NB4 (cell line): Measurements from ENCODE around the gene MIGA2.

Experiments
- DNase-seq: peaks from one replicate; pipeline ENCODE4 v3.0.0; 2010; ENCODE audit warnings: low read depth
- H3K4me3 ChIP-seq: one replicate; pipeline ENCODE4 v1.5.1; 2011; ENCODE audit warnings: mild to moderate bottlenecking, low read depth, low read length, moderate library complexity
- MYC ChIP-seq: IDR thresholded peaks from 2 replicates; pipeline ENCODE4 v1.6.1; 2011; ENCODE audit warnings: low read depth, low read length
- POLR2A ChIP-seq: IDR thresholded peaks from 2 replicates; pipeline ENCODE4 v1.6.1; 2011; ENCODE audit warnings: mild to moderate bottlenecking; ENCODE audit not compliant: insufficient read length; ENCODE audit errors: extremely low read depth
- TF ChIP-seq, protein P1 (sequence below): IDR thresholded peaks from one replicate; pipeline ENCODE4 v1.5.1; 2012; ENCODE audit warnings: low read depth, low read length
- TF ChIP-seq, protein P2 (sequence below): IDR thresholded peaks from 2 replicates; pipeline ENCODE4 v1.6.1; 2011; ENCODE audit warnings: low read depth, low read length

MIGA2 gene

DNA sequence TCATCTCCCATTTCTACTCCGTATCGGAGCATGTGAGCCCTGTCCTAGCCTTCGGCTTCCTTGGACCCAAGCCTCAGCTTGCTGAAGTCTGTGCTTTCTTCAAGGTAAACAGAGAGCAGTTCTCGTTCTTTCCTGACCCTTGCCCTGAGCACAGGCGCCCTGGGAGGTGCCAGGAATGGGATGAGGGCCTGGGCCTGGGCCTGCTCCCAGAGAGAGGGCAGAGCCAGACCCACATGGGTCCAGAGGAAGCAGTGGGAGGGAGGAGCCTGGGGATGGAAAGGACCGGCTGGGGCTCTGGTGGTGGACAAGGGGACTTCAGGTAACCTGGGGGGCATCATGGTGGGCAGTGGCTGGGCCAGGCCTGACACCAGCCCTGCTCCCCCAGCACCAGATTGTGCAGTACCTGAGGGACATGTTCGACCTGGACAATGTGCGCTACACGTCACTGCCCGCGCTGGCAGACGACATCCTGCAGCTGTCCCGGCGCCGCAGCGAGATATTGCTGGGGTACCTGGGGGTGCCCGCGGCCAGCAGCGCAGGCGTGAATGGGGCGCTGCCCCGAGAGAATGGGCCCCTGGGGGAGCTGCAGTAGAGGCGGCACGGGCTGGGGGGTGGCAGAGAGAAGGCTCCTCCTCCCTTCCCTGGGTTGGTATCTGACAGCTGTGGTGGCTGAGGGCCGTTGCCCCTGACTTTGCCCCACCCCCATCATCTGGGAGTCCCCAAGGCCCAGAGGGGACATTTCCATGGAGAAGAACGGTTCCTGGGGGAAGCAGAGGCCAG, 33.6 kb downstream of the MIGA2 start:
- no peak for DNase-seq
- TF ChIP-seq MYC (no peak), POLR2A (no peak)
- TF ChIP-seq, protein P1, sequence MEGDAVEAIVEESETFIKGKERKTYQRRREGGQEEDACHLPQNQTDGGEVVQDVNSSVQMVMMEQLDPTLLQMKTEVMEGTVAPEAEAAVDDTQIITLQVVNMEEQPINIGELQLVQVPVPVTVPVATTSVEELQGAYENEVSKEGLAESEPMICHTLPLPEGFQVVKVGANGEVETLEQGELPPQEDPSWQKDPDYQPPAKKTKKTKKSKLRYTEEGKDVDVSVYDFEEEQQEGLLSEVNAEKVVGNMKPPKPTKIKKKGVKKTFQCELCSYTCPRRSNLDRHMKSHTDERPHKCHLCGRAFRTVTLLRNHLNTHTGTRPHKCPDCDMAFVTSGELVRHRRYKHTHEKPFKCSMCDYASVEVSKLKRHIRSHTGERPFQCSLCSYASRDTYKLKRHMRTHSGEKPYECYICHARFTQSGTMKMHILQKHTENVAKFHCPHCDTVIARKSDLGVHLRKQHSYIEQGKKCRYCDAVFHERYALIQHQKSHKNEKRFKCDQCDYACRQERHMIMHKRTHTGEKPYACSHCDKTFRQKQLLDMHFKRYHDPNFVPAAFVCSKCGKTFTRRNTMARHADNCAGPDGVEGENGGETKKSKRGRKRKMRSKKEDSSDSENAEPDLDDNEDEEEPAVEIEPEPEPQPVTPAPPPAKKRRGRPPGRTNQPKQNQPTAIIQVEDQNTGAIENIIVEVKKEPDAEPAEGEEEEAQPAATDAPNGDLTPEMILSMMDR = no peak
- TF ChIP-seq, protein P2, sequence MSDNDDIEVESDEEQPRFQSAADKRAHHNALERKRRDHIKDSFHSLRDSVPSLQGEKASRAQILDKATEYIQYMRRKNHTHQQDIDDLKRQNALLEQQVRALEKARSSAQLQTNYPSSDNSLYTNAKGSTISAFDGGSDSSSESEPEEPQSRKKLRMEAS = no peak
- no peak overlapping the region for H3K4me3 ChIP-seq

DNA sequence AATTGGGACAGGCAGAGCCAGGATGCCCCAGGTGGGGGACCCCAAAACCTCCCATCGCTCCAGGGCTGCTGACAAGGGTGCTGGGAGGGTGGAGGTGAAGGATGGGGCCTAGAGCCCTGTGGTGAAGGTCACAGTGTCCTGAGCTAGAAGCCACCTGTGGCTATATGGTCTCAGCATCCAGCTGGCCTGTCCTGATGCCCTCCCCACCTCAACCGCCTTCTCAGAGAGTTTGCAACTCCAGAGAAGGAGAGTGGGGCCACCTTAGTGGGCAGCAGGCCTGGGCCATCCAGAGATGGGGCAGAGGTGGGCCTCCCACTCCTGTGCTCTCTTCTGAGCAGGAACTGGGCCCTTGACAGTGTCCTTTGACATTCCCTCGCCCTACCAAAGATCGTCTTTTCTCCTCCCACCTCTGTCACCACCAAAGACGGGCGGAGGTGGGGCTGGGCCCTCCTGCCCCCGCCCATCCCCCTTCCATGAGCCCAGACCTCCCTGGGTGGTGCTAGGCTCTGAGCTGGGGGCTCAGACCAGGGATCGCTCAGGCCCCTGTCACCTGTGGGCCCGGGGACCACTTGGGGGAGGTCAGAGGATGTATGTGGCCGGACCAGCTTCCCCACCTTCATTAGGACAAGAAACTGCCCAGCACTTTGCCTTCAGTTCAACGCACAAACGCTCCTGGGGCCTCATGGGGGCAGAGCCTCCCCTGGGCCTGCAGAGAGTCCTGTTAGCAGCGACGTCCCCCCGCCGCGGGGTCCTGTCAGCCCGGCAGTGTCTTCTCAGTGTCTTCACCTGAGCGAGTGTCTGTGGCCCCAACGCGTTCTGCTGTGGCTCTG, 34.5 kb downstream of the MIGA2 start:
- TF ChIP-seq, protein P1 = no peak
- no peak for TF ChIP-seq MYC
- TF ChIP-seq POLR2A = no peak
- TF ChIP-seq, protein P2 = no peak
- no peak for DNase-seq
- no peak overlapping the region for H3K4me3 ChIP-seq

DNA sequence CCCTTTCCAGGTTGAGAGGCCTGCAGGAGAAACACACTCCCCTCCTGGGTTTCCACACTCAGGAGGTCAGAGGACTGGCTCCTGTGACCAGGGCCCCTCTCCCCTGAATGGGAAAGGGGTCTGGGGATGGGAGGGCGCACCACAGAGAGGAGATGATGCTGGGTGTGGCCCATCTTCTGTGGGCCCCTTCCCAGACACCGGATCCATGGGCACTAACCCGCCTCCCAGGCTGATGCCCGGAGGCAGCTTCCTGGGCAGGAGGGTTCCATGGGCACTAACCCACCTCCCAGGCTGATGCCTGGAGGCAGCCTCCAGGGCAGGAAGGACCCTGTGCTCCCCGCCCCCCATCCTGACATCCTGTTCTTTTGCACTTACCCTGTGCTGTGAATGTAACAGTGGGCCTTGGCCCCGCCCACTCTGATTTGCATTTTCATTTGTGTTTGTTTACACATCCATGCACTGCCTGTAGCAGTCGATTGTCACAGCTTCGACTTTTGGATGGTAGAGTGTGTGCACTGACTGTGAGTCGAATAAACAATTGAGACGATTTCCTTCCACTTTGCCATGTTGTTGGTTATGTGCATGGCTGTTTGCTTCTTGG, 35.2 kb downstream of the MIGA2 start:
- TF ChIP-seq POLR2A (no peak), MYC (no peak)
- TF ChIP-seq, protein P2 = no peak
- TF ChIP-seq, protein P1 = no peak
- no peak overlapping the region for H3K4me3 ChIP-seq
- no peak for DNase-seq

DNA sequence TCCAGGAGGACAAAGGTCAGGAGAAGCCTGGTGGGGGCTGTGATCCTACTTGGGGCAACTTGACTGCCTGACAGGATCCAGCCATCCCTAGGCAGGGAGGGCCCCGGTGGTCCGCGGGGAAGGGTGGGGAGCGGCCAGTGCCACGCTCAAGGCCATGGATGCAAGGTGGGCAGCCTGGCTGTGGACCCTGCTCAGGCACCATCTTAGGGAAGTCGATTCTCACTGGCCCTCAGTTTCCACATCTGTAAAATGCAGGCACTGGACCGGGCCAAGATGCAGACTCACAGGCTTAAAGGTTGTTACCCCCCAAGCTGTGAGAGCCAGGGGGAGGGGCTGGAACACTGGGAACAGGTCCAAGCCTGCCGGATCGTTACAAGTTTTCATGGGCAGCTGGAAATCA, 35.7 kb downstream of the MIGA2 start:
- H3K4me3 ChIP-seq = no peak overlapping the region
- TF ChIP-seq, protein P1 = no peak
- no peak for TF ChIP-seq POLR2A
- TF ChIP-seq, protein P2 = no peak
- no peak for DNase-seq

DNA sequence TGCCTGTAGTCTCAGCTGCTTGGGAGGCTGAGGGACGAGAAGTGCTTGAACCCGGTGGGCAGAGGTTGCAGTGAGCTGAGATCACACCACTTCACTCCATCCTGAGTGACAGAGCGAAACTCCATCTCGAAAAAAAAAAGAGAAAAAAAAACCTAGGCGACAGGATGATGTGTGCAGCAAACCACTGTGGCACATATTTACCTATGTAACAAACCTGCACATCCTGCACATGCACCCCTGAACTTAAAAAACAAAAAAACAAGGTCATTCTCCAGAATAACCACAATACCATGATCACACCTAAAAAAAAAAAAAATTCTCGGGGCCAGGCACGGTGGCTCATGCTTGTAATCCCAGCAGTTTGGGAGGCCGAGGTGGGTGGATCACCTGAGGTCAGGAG, 37.0 kb downstream of the MIGA2 start:
- H3K4me3 ChIP-seq = no peak overlapping the region
- no peak for DNase-seq

More for the DNA sequence above, 37.0 kb downstream of the MIGA2 start:
- TF ChIP-seq, protein P1 = no peak
